A549 treated with Mapracorat at 1 μM for 4 hours (cell line): Measurements from ENCODE around the gene TJP3. TPM values are rescaled to one million over a fixed set of nuclear protein-coding genes. Genes with fewer than 3 reads are reported as not detected.

Source experiments
- total RNA-seq: library from RNA; stranded (reverse); fragments of 200-300 nt; extraction: Qiagen RNA extraction; gene quantifications from 5 replicates; pipeline ENCODE4 v1.2.3, GENCODE V29; 2022

TJP3 gene, protein sequence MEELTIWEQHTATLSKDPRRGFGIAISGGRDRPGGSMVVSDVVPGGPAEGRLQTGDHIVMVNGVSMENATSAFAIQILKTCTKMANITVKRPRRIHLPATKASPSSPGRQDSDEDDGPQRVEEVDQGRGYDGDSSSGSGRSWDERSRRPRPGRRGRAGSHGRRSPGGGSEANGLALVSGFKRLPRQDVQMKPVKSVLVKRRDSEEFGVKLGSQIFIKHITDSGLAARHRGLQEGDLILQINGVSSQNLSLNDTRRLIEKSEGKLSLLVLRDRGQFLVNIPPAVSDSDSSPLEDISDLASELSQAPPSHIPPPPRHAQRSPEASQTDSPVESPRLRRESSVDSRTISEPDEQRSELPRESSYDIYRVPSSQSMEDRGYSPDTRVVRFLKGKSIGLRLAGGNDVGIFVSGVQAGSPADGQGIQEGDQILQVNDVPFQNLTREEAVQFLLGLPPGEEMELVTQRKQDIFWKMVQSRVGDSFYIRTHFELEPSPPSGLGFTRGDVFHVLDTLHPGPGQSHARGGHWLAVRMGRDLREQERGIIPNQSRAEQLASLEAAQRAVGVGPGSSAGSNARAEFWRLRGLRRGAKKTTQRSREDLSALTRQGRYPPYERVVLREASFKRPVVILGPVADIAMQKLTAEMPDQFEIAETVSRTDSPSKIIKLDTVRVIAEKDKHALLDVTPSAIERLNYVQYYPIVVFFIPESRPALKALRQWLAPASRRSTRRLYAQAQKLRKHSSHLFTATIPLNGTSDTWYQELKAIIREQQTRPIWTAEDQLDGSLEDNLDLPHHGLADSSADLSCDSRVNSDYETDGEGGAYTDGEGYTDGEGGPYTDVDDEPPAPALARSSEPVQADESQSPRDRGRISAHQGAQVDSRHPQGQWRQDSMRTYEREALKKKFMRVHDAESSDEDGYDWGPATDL
- total RNA-seq: 0.54 to 1.1 TPM (median 0.65 TPM) in 5 replicates

DNA sequence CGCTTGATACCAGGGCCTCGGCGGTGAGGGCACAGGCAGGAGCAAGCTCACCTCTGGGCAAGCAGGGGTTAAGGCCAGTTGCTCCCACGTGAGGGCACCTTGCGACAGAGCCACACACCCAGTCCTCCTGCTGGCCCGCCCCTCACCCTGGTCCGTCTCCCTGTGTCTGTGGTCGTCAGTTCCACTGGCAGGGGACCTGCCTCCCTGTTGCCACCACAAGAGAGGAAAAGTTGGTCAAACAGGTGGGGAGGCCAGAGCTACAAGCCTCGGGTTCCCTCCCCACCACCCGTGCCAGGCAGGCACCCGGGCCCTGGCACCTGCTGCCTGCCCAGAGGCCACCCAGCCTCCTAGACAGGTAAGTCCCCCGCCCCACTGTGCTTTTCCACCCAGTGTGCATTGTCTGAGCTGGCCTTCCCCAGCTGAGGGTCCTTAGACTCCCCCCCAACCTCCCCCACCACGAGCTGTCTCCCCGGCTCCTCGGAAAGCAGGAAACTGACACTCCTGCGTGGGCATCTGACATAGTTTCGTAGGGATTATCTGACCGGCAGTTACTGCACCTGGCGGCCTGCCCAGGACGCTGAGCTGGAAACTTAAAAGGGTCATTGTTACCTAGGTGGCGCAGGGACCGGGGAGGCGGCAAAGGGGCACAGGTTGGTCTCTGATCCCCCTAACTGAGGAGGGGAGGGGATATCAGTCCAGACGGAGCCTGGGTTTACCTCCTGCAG, at the start of gene TJP3:
TSS of gene TJP3 (plus strand) at position 178 of the 725 bp plus-strand sequence. CDS start 20,049 bp downstream, outside the sequence.

DNA sequence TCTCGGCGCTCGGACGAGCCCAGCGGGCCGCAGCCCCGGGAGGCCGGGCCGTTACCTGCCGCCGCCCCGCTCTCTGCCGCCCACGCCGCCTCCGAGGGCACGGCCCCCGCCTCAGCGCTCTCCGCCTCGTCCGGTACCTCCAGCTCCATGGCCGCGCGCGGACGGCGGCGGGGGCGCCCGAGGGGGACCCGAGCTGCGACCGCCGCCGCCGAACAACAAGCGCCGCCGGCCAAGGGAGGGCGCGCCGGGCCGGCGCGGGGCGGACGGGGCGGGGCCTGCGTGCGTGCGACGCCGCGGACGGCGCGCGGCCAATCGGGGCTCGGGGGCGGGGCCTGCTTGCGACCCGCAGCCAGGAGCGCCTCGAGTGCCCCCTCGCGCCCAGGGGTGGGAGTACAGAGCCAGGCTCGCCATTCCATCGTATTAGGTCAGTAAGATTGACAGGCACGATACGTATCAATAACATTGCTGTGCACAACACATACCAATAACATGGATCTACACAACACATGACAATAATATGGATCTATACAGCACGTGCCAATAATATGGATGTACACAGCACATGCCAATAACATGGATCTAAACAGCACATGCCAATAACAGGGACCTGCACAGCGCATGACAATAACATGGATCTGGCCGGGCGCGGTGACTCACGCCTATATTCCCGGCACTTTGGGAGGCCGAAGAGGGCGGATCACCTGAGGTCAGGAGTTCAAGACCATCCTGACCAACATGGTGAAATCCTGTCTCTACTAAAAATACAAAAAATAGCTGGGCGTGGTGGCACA, 7.7 kb upstream of the TJP3 start, which contains the start of gene PIP5K1C:
TSS of gene PIP5K1C (minus strand) at position 227 of the 791 bp plus-strand sequence. CDS start at position 149, 78 bp downstream.

DNA sequence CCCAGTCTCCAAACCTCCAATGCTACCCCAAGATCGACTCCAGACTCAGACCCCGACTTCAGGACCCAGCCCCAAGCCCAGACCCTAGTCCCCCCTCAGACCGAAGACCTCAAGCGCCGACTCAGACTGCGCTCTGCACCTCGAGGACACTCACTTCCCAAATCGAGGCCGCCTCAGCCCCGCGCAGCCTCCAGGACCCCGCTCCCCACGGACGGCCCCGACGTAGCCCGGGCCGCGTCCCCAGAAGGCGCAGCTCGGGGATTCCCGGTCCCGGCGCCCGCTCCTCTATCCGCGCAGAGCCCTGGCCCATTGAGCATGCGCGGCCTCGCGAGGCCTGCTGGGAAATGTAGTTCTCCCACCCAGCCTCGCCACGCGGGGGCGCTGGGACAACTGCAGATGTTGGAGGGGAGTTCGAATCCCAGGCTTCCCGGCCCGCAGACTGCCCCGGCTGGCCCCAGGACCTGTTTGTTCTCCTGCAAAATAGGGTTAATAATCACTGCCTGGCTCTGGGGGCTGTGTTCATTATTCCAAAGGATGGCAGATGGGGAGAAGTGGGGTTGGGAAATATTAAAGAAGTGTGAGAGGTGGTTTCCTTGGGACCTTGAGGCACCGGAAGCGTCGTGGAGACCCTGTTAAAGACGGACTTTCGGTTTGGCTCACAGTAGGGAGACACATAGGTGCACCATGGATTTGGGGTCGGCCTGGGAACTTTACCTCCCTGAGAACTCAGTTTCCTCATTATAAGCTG, 53.4 kb downstream of the TJP3 start, which contains the start of gene APBA3:
TSS of gene APBA3 (minus strand) at position 311 of the 748 bp plus-strand sequence. CDS start 1,428 bp downstream, outside the sequence.

DNA sequence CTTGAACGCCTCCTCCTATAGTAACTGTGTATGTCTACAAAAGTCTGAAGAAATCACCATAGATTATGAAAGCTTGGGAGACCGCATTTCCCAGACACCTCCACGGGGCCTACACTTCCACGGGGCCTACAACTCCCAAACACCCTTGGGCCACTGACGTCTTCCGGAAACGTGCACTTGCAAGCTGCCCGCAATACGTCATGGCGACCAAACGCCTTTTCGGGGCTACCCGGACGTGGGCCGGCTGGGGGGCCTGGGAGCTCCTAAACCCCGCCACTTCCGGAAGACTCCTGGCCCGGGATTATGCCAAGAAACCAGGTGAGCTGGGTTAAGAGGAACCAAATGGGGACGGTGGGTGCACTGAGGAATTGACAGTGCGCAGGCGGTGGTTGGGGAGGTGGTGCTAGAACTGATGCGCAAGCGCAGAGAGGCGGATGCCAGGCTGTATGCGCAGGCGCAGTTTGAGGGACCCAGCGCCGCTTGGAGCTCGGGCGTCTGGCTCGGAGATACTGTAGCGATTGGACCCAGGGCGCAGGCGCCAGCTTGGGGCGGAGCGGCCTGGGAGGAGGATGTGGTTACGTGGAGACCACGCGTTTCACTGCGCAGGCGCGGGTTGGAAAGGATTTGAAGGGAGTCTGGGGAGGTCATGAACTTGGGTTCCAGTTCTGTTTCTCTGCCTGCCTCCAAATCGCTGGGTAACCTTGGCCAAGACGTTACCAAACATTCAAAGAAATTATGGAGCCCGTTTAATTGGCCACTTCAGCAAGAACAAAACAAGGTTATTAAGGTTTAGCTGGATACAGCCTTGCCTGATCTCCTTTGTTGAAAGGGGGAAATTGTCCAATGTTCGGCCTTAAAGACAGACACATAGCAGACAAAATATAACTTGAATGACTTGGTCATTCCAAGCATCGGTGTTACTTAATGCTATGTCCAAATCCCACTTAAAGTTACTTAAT, 54.6 kb downstream of the TJP3 start, which contains the start of gene MRPL54:
TSS of gene MRPL54 (plus strand) at position 182 of the 959 bp plus-strand sequence. CDS start at position 201, 19 bp downstream.

DNA sequence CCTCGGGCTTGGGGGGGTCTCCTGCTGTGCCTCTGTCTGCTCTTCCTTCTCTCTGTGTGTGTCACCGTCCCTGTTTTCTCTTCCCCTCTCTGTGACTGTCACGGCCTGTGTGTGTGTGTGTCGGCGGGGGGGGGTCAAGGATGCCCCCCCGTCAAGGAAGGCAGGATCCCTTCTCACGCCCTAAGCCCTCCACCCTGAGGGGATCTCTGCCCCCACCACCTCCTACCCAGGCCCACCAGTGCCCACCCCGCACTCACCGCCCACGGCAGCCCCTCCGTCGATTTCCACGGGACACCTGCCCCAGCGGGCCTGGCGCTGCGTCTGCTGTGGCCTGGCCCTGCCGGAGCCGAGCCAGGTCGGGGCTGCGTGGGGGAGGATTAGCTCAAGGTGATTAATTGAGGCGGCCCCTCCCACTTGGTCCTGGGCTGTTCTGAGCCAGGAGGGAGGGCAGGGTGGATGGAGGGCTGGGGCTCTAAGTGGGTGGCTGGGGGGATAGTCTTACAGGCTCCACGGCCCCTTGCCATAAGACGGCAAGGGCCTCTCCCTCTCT, 63.8 kb downstream of the TJP3 start, which contains the start of gene RAX2:
TSS of gene RAX2 (minus strand) at position 323 of the 550 bp plus-strand sequence. CDS start 486 bp downstream, outside the sequence.

DNA sequence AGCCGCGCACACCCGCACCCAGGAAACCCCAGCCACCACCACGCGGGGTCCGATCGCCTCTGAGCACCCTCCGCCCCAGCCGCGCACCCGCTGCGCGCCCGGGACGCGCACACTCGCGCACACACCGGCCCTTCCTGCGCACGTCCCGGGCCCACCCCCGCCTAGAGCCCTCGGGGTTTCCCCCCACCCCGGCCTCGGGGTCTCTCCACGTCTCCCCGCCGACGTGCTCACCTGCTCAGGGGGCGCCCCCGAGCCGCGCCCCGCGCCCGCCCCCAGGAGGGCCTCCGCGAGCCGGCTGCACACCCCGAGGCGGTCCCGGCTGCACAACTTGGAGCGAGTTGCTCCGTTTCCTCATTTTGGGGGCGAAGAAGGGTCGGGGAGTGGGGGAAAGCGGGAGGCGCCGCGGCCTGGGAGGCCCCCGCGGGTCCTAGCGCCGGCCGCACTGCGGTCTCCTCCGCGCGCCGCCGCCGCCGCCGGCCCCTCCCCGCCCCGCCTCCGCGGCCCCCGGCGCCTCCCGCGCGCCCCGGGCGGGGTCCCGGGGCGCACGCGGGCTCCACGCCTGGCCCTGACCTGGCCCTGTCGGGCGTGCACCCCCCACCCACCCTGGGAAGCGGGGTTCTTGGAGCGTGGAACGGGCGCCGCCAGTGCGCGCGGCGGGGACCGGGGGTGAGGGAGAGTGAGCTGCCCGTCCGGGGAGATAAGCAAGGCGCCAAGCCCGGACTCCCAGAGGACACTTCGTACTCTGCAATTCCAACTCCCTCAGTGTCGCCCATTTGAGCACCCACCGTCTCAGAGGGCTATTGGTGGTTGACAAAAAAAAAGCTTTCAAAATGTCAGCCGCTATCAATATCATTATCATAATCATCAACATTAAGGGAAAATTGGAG, 78.0 kb downstream of the TJP3 start, which contains the start of gene MATK:
TSS of gene MATK (minus strand) at position 444 of the 887 bp plus-strand sequence. CDS start 1,246 bp downstream, outside the sequence.

Other genes with a start within 250 kb of the TJP3 start
- 0.26 to 1.0 TPM (median 0.50 TPM) in 5 replicates for gene SMIM24, start 227.9 kb upstream of the TJP3 start, total RNA-seq
- not detected in 5 replicates for gene SMIM44, start 224.9 kb upstream of the TJP3 start, total RNA-seq
- 10.9 to 21.1 TPM (median 17.4 TPM) in 5 replicates for gene DOHH, start 207.7 kb upstream of the TJP3 start, total RNA-seq
- 22.2 to 38.0 TPM (median 33.7 TPM) in 5 replicates for gene FZR1, start 202.1 kb upstream of the TJP3 start, total RNA-seq
- not detected in 5 replicates for gene TEKTIP1, start 169.2 kb upstream of the TJP3 start, total RNA-seq
- gene MFSD12, start 150.8 kb upstream of the TJP3 start, total RNA-seq: 105 to 153 TPM (median 148 TPM) in 5 replicates
- gene HMG20B, start 135.4 kb upstream of the TJP3 start, total RNA-seq: 40.2 to 70.6 TPM (median 61.9 TPM) in 5 replicates
- 0.17 to 0.26 TPM (median 0.23 TPM) in 5 replicates for gene GIPC3, start 122.9 kb upstream of the TJP3 start, total RNA-seq
- gene TBXA2R, start 101.5 kb upstream of the TJP3 start, total RNA-seq: 0.79 to 1.5 TPM (median 1.3 TPM) in 5 replicates
- gene CACTIN, start 81.6 kb upstream of the TJP3 start, total RNA-seq: 12.1 to 19.2 TPM (median 18.9 TPM) in 5 replicates
- 7.6 to 12.8 TPM (median 11.8 TPM) in 5 replicates for gene PIP5K1C, start 7.9 kb upstream of the TJP3 start, total RNA-seq
- 7.2 to 13.1 TPM (median 10.9 TPM) in 5 replicates for gene APBA3, start 53.3 kb downstream of the TJP3 start, total RNA-seq
- 64.2 to 71.8 TPM (median 65.5 TPM) in 5 replicates for gene MRPL54, start 54.3 kb downstream of the TJP3 start, total RNA-seq
- gene RAX2, start 63.8 kb downstream of the TJP3 start, total RNA-seq: not detected in 5 replicates
- gene MATK, start 78.0 kb downstream of the TJP3 start, total RNA-seq: 0.98 to 1.7 TPM (median 1.4 TPM) in 5 replicates
- gene ZFR2, start 160.7 kb downstream of the TJP3 start, total RNA-seq: not detected in 5 replicates
- 0.03 to 0.16 TPM (median 0.11 TPM) in 5 replicates for gene ATCAY, start 172.3 kb downstream of the TJP3 start, total RNA-seq
- not detected in 5 replicates for gene NMRK2, start 224.7 kb downstream of the TJP3 start, total RNA-seq